HEK293T (cell line): ENCODE measurements around the gene CYP17A1.

Experiments
- ARNT ChIP-seq: fragments of 450-650 bp; IDR thresholded peaks from 2 replicates; pipeline ENCODE4 v1.6.1; 2017; ENCODE audit warnings: mild to moderate bottlenecking
- BHLHE40 ChIP-seq: fragments of 450-650 bp; IDR thresholded peaks from 2 replicates; pipeline ENCODE4 v1.6.1; 2016; ENCODE audit warnings: mild to moderate bottlenecking, moderate library complexity, borderline replicate concordance
- CTBP1 ChIP-seq: fragments of 450-650 bp; IDR thresholded peaks from 2 replicates; pipeline ENCODE4 v1.6.1; 2016; ENCODE audit warnings: borderline replicate concordance
- ELF4 ChIP-seq: fragments of 450-650 bp; IDR thresholded peaks from 2 replicates; pipeline ENCODE4 v1.6.1; 2017; ENCODE audit warnings: antibody characterized with exemption
- FOXK2 ChIP-seq: fragments of 450-650 bp; IDR thresholded peaks from 2 replicates; pipeline ENCODE4 v1.6.1; 2016; ENCODE audit warnings: mild to moderate bottlenecking
- FOXM1 ChIP-seq: fragments of 450-650 bp; IDR thresholded peaks from 2 replicates; pipeline ENCODE4 v1.6.1; 2017; ENCODE audit warnings: mild to moderate bottlenecking, borderline replicate concordance
- HDGF ChIP-seq: fragments of 450-650 bp; IDR thresholded peaks from 2 replicates; pipeline ENCODE4 v1.6.1; 2017; ENCODE audit warnings: antibody characterized with exemption, borderline replicate concordance
- L3MBTL2 ChIP-seq: fragments of 450-650 bp; conservative IDR thresholded peaks from 2 replicates; pipeline ENCODE4 v1.6.1; 2016; ENCODE audit warnings: mild to moderate bottlenecking
- NFRKB ChIP-seq: fragments of 450-650 bp; IDR thresholded peaks from 2 replicates; pipeline ENCODE4 v1.6.1; 2016; ENCODE audit warnings: mild to moderate bottlenecking, moderate library complexity
- SP1 ChIP-seq: fragments of 450-650 bp; IDR thresholded peaks from 2 replicates; pipeline ENCODE4 v1.6.1; 2017
- SUZ12 ChIP-seq: fragments of 450-650 bp; IDR thresholded peaks from 2 replicates; pipeline ENCODE4 v1.6.1; 2016; ENCODE audit warnings: mild to moderate bottlenecking
- TARDBP ChIP-seq: fragments of 450-650 bp; IDR thresholded peaks from 2 replicates; pipeline ENCODE4 v1.6.1; 2016
- ZNF384 ChIP-seq: fragments of 450-650 bp; IDR thresholded peaks from 2 replicates; pipeline ENCODE4 v1.6.1; 2016
- TF ChIP-seq, protein P1 (sequence below): fragments of 450-650 bp; IDR thresholded peaks from 2 replicates; pipeline ENCODE4 v1.6.1; 2016

DNA sequence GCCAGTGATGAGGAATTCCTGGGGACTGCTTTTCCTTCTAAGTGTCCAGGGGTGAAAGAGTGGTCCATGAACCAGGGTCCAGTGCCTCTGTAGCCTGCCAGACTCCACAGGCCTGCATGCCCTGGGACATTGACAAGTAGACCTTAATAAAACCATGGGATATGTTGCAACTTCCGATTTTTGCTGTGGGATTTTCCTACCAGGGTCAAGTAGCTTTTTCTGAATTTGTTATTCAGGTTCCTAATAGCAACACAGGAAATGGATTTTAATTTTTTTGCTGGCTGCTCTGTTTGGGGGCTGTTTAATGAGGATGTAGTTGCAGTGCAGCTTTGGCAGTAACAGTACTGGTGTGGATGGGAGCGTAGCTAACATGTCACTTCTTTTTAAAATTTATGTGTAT lies 51.4 kb downstream of the CYP17A1 start:
- TF ChIP-seq, protein P1, sequence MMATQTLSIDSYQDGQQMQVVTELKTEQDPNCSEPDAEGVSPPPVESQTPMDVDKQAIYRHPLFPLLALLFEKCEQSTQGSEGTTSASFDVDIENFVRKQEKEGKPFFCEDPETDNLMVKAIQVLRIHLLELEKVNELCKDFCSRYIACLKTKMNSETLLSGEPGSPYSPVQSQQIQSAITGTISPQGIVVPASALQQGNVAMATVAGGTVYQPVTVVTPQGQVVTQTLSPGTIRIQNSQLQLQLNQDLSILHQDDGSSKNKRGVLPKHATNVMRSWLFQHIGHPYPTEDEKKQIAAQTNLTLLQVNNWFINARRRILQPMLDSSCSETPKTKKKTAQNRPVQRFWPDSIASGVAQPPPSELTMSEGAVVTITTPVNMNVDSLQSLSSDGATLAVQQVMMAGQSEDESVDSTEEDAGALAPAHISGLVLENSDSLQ, result no peak
- TF ChIP-seq SP1, result no peak
- no peak for TF ChIP-seq CTBP1
- no peak for TF ChIP-seq FOXK2
- no peak for TF ChIP-seq BHLHE40
- no peak for TF ChIP-seq TARDBP
- no peak for TF ChIP-seq ELF4
- TF ChIP-seq FOXM1, result no peak
- TF ChIP-seq ARNT, result no peak
- TF ChIP-seq HDGF, result no peak
- no peak for TF ChIP-seq L3MBTL2
- TF ChIP-seq ZNF384, result no peak
- no peak for TF ChIP-seq SUZ12
- TF ChIP-seq NFRKB, result no peak
